ENCODE results near the gene RSRC2.

Gene RSRC2

GRCh38 chr12:122454250-122454721 lies 72.5 kb downstream of the RSRC2 start:
- DNase-seq (ENCODE audit: extremely low read depth in 1 of 2, low read depth in 1 of 2) = no peak
